Endothelial cell of umbilical vein (primary cell): ENCODE measurements around the gene RAD51B. TPM values are rescaled to one million over a fixed set of nuclear protein-coding genes. Genes with fewer than 3 reads are reported as not detected.

Experiments used
- BruUV-seq: library from RNA; stranded (reverse); fragments of 400-500 nt; replicated peaks from 2 replicates; lab custom pipeline; 2021; lab: Mats Ljungman, UMichigan
- CTCF ChIA-PET: fragments of 300-600, 350-600 bp; sonication (Branson Sonifier 250); formaldehyde crosslinking; loops from one replicate; lab custom pipeline; 2021; ENCODE audit warnings: antibody characterized with exemption, inconsistent platforms; lab: Charles Lee
- POLR2A ChIA-PET: fragments of 300-600, 350-600 bp; sonication (Branson Sonifier 250); formaldehyde crosslinking; loops from one replicate; lab custom pipeline; 2021; ENCODE audit warnings: antibody characterized with exemption, inconsistent platforms; lab: Charles Lee
- DNase-seq: peaks from one replicate; pipeline ENCODE4 v3.0.0-alpha.2; 2011; ENCODE audit warnings: low read depth, low spot score
- FAIRE-seq: peaks from 2 replicates; lab custom pipeline; 2011; peaks lifted over from hg19 to GRCh38; lab: Jason Lieb, UNC
- H2AFZ ChIP-seq: 2 replicates; pipeline ENCODE4 v1.6.0; 2012; ENCODE audit warnings: low read depth, low read length, control low read depth, inconsistent platforms
- H3K27ac ChIP-seq: 2 replicates; pipeline ENCODE4 v1.5.1; 2011; ENCODE audit warnings: low read depth, mild to moderate bottlenecking, control low read depth, low read length, moderate library complexity; ENCODE audit not compliant: insufficient read depth
- H3K27me3 ChIP-seq, 2 experiments: 2 replicates each; pipeline versions ENCODE4 v1.6.0 to v1.6.1; 2011; ENCODE audit warnings: low read length in 2 of 2, mixed read lengths in 1 of 2; ENCODE audit not compliant: control insufficient read depth in 2 of 2, insufficient read depth in 2 of 2
- H3K36me3 ChIP-seq, 2 experiments: 2 replicates in 1 of 2; 3 replicates in 1 of 2; pipeline ENCODE4 v1.5.1; 2011; ENCODE audit warnings: low read length in 2 of 2, mild to moderate bottlenecking in 1 of 2, moderate library complexity in 1 of 2; ENCODE audit not compliant: control insufficient read depth in 2 of 2, insufficient read depth in 2 of 2; ENCODE audit errors: extremely low read depth in 1 of 2
- H3K4me1 ChIP-seq: 3 replicates; pipeline ENCODE4 v1.5.1; 2011; ENCODE audit warnings: mild to moderate bottlenecking, low read length; ENCODE audit not compliant: control insufficient read depth, insufficient read depth; ENCODE audit errors: extremely low read depth
- H3K4me2 ChIP-seq: 2 replicates; pipeline ENCODE4 v1.6.1; 2011; ENCODE audit warnings: low read length, control low read depth, mixed read lengths; ENCODE audit not compliant: insufficient read depth
- H3K4me3 ChIP-seq, 3 experiments: fragments of 200-600 bp in 1 of 3; sonication (generic), shearing (Covaris generic) in 1 of 3; replicated peaks in 1 of 3; 2 replicates each; pipeline ENCODE4 v1.5.1; 2011 to 2016; ENCODE audit warnings: control low read depth in 3 of 3, low read length in 3 of 3, mild to moderate bottlenecking in 2 of 3, inconsistent platforms in 1 of 3, low read depth in 1 of 3, moderate library complexity in 1 of 3; ENCODE audit not compliant: insufficient read depth in 1 of 3
- H3K79me2 ChIP-seq: 2 replicates; pipeline ENCODE4 v1.6.0; 2012; ENCODE audit warnings: low read length, inconsistent platforms; ENCODE audit not compliant: control insufficient read depth, insufficient read depth
- H3K9ac ChIP-seq: replicated peaks from 2 replicates; pipeline ENCODE3; 2011; ENCODE audit warnings: low read length, control low read depth; ENCODE audit not compliant: insufficient read depth; ENCODE audit errors: extremely low read depth
- H3K9me1 ChIP-seq: replicated peaks from 3 replicates; pipeline ENCODE4 v1.6.0; 2011; ENCODE audit warnings: mild to moderate bottlenecking, low read length; ENCODE audit not compliant: control insufficient read depth, insufficient read depth; ENCODE audit errors: extremely low read depth
- H3K9me3 ChIP-seq: replicated peaks from 2 replicates; pipeline ENCODE4 v1.5.1; 2012; ENCODE audit warnings: low read length, inconsistent platforms; ENCODE audit not compliant: control insufficient read depth, insufficient read depth
- H4K20me1 ChIP-seq: replicated peaks from 2 replicates; pipeline ENCODE3; 2011; ENCODE audit warnings: mild to moderate bottlenecking, low read length; ENCODE audit not compliant: control insufficient read depth, insufficient read depth; ENCODE audit errors: extremely low read depth
- CTCF ChIP-seq, 2 donors: IDR thresholded peaks; 1 replicate in 1 of 2; 2 replicates in 1 of 2; pipeline ENCODE4 v1.5.1; 2011; ENCODE audit warnings: low read length in 2 of 2, mild to moderate bottlenecking in 2 of 2, moderate library complexity in 2 of 2, control low read depth in 1 of 2, inconsistent platforms in 1 of 2, low read depth in 1 of 2; ENCODE audit not compliant: insufficient read depth in 1 of 2; ENCODE audit errors: extremely low read depth in 1 of 2
- EZH2 ChIP-seq: IDR thresholded peaks from 2 replicates; pipeline ENCODE4 v1.6.1; 2012; ENCODE audit warnings: borderline replicate concordance, low read depth, mild to moderate bottlenecking, moderate library complexity, low read length, inconsistent platforms; ENCODE audit not compliant: severe bottlenecking
- FOS ChIP-seq: IDR thresholded peaks from 2 replicates; pipeline ENCODE4 v1.6.1; 2011; ENCODE audit warnings: mild to moderate bottlenecking, low read length, moderate library complexity, borderline replicate concordance; ENCODE audit not compliant: insufficient read depth
- GATA2 ChIP-seq: IDR thresholded peaks from 2 replicates; pipeline ENCODE4 v1.7.0; 2011; ENCODE audit warnings: low read depth, mild to moderate bottlenecking, moderate library complexity, mixed read lengths, low read length; ENCODE audit not compliant: insufficient read length, insufficient read depth
- JUN ChIP-seq: IDR thresholded peaks from 2 replicates; pipeline ENCODE4 v1.6.1; 2011; ENCODE audit warnings: borderline replicate concordance, low read depth; ENCODE audit not compliant: insufficient read length, insufficient read depth
- MAX ChIP-seq: IDR thresholded peaks from 2 replicates; pipeline ENCODE4 v1.6.1; 2011; ENCODE audit not compliant: insufficient read depth, insufficient read length
- MYC ChIP-seq: IDR thresholded peaks from one replicate; pipeline ENCODE4 v1.6.1; 2011; ENCODE audit warnings: mild to moderate bottlenecking, low read depth, low read length
- POLR2A ChIP-seq: IDR thresholded peaks from 2 replicates; pipeline ENCODE4 v1.6.1; 2012; ENCODE audit warnings: low read depth, mild to moderate bottlenecking, control low read depth, low read length
- POLR2AphosphoS5 ChIP-seq: IDR thresholded peaks from 2 replicates; pipeline ENCODE4 v1.6.1; 2012; ENCODE audit warnings: low read depth, mild to moderate bottlenecking, control low read depth, low read length, moderate library complexity; ENCODE audit not compliant: insufficient read depth
- dilution Hi-C: fragments of 300-500 bp; cut with MboI; formaldehyde crosslinking; loops from one replicate; pipeline ENCODE4 v1.15.0; 2019; ENCODE audit warnings: low sequenced_read_pairs; ENCODE audit not compliant: extremely low pct_ligation_motif_present
- intact Hi-C: fragments of 100-400 bp; cut with micrococcal nuclease; formaldehyde crosslinking; loops from one replicate; pipeline ENCODE4 v1.10.0; 2022
- polyA plus RNA-seq, 4 experiments: library from polyadenylated mRNA; depleted of rRNA in 3 of 4; stranded (reverse) in 3 of 4; unstranded in 1 of 4; fragments of >200 nt; gene quantifications; 2 replicates each; pipeline versions ENCODE4 v1.2.1 to v1.2.3, GENCODE V29; 2011 to 2012; ENCODE audit warnings: missing spikeins in 1 of 4
- total RNA-seq: library from RNA; stranded (reverse); gene quantifications from 2 replicates; pipeline ENCODE4 v1.2.3, GENCODE V29; 2021

Gene RAD51B
- total and polyA plus RNA-seq, 2 donors (not counting 3 experiments of a cell fraction or from before 2014, with no cell fraction given) = 3.9 to 19.0 TPM

GRCh38 chr14:68043752-68044151 is 224.2 kb downstream of the RAD51B start:
- no peaks in the 10 kb centered on the region for H4K20me1 ChIP-seq
- no peak overlapping the region for H3K4me3 ChIP-seq
- no peak overlapping the region for H2AFZ ChIP-seq
- no peak overlapping the region for H3K27ac ChIP-seq
- no TSS peak for BruUV-seq
- no peaks in the 10 kb centered on the region for H3K79me2 ChIP-seq
- no peaks in the 10 kb centered on the region for H3K9me3 ChIP-seq
- intact Hi-C loops = no loop called here
- FAIRE-seq (no peak), DNase-seq (no peak)
- no peak overlapping the region for H3K9ac ChIP-seq
- no peak overlapping the region for H3K4me2 ChIP-seq
- dilution Hi-C loops = no loop called here
- H3K27me3 ChIP-seq = no peaks in the 10 kb centered on the region
- no peaks in the 10 kb centered on the region for H3K36me3 ChIP-seq
- ChIA-PET POLR2A (no interaction called here), CTCF (interaction anchor here (0.7 kb wide), 1 partner anchor 295 kb away, joined by 3 read pairs; no protein-coding TSS in a partner anchor)
- H3K4me1 ChIP-seq = peaks cover 9% of the 10 kb centered on the region
- TF ChIP-seq CTCF (IDR thresholded peaks at IDR 0.05; ENCODE audit: extremely low read depth in 1 of 2, insufficient read depth in 1 of 2, low read depth in 1 of 2, low read length in 2 of 2) = no peak
- TF ChIP-seq POLR2AphosphoS5 = no peak
- no peak for TF ChIP-seq EZH2
- no peak for TF ChIP-seq MAX
- no peak for TF ChIP-seq GATA2
- TF ChIP-seq POLR2A = no peak
- TF ChIP-seq JUN = no peak
- no peak for TF ChIP-seq MYC
- TF ChIP-seq FOS = no peak
- no peaks in the 10 kb centered on the region for H3K9me1 ChIP-seq
